ENCODE results near the gene TUBB1.
"Not testable (repeated sequence)": the region's sequence is repeated elsewhere in the genome, so short reads cannot be mapped to it uniquely, and the experiment has no call there.

The TUBB1 gene

DNA sequence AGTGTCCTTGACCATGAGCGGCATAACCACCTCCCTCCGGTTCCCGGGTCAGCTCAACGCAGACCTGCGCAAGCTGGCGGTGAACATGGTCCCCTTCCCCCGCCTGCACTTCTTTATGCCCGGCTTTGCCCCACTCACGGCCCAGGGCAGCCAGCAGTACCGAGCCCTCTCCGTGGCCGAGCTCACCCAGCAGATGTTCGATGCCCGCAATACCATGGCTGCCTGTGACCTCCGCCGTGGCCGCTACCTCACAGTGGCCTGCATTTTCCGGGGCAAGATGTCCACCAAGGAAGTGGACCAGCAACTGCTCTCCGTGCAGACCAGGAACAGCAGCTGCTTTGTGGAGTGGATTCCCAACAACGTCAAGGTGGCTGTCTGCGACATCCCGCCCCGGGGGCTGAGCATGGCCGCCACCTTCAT is 4.9 kb downstream of the TUBB1 start:
- DNase-seq: no peak

- no peak for DNase-seq
Measured at GRCh38 chr20:59025086-59025485, 5.9 kb downstream of the TUBB1 start.

DNA sequence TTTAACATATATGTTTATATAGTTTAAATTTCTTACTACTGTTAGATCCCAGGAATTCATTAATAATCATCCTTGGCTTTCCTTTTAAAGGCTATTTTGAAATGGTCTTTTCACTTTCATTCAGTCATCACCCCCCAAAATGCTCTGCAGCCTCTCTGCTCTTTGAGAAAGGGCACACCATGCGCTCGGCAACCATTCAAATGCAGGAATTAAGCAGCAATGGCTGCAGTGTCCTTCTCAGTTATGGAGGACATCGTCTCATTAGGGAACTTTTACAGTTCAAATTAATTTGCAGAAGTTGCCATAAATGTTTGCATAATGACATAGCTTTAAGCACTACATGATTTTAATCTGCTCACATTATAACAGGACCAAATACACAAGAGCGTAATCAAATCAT is 6.3 kb downstream of the TUBB1 start:
- DNase-seq: no peak

DNA sequence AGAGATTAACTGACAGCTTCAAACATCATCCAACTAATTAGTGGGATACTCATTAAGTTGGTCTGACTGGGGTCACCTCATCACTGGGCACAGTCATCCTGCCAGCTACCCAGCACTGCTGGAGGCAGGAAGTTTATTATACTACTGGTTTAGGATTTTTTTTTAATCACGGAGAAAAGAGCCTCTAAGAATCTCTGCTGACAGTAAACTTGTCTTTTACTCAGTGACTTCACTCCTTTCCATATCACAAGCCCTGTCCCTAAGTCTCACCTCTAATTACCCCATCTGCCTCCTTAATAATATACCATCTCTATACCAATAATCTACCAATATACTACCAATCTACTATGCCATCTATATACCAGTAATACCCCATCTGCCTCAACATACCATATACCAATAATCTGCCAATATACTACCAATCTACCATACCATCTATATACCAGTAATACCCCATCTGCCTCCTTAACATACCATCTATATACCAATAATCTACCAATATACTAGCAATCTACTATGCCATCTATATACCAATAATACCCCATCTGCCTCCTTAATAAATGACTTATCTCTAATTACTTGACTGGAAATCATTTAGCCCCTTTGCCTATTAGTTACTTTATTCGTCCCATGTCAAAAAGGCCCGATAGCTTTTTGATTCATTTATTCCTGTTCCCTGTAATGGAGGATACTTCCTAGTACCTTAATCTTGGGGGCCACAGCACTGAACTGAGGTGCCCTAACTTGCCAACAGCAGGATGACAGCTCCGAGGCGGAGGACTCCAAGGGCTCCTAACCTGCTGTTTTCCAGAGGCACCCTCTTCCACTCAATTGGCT is 7.9 kb downstream of the TUBB1 start:
- no peak for DNase-seq

DNA sequence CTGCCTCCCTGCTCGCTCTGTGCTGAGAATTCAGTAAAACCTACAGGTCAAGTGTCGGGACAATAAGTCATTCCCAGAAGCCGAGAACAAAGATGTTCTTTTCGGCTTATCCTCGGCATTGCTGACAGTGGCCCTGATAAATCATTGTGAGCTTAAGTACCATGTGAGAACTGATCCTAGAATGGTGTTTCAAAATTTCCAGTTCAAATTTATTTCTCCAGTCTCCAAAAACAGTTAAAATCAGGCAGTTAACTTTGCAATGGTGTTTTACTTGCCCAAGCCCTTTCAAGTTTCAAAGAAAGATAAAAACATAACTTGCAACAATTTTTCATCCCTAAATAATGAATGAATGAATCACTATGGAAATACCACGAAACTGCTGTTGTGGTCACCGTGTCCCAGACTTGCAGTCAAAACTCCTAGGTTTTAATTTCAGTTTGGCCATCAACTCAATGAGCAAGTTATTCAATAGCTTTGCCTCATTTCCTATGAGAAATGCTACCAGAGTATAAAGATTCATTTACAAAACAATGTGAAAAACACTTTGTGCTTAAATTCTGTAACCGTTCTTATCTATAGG is 8.6 kb downstream of the TUBB1 start:
- DNase-seq: no peak

DNA sequence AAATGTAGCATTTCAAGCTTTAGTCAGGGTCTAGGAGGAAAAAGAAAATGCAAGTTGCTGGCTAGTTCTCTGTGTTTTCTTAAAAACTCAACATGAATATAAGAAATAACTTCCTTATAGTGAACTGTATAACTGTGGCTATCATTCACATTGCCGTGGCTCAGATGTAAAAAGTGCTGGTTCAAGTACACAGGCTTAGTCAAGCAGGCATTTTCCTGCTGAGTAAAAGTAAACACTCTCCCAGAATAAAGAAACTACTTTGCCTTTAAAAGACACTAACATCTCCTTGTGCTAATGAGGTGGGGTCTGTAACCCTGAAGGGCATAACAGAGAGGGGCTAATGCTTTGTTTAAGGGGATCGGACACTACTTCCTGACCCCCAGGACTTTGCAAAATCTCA is 9.6 kb downstream of the TUBB1 start:
- DNase-seq: no peak

- no peak for DNase-seq
Measured at GRCh38 chr20:59030911-59031563, 11.8 kb downstream of the TUBB1 start.

DNA sequence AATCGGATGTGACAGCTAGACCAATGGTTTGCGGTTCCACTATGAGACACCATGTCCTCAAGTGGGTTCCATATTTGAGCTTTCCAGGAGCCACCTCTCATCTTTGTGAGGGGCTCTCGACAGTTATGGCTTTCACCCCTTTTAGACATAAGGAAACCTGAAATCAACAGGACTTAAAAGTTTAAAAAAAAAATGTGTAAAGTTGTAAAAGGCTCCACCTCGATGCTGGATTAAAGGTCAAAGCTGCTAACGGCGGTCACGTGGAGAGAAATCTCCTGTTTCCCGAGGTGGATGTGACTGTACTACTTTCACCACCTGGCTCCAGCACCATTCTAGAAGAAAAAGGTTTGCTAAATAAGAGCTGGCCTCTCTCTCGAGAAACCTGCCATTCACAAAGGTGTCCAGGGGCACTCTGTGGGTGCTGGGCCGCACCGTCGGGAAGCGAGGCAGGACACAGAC is 12.4 kb downstream of the TUBB1 start:
- DNase-seq: peak in 1 of 5 donors; percentile 35

DNA sequence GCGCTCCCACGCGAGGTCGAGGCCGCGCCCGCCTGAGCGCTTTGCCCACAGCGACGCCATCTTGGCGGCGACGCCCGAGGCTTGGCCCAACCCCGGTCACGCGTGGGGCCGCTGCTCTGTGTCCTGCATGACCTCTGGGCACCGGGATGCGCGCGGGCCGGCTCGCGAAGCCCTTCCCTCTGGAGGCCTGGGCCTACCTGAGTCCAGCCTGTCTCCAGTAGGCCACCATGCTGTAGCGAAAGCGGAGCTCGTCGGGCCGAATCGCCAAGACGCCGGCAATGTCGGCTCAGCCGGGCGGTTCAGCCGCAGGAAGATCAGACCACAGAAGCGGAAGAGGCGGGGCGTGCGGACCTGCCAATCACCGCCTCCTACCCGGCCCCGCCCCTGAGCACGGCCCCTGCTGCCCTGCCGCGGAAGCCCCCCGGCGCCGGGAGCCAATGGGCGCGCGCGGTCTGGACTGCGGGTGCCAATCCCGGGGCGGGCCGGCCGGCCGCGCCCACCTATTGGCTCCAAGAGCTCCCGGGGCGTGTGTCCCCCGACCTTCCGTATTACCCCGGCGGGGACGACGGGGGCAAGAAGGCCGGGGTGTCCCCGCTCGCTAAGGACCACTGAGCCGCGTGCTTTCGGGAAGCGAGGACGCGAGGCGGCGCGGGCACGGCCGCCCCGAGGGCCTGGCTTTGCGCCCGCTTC is 12.9 kb downstream of the TUBB1 start, which contains the start of gene ATP5F1E:
Gene ATP5F1E, minus strand, starts transcription at position 313 of the 690 bp plus-strand sequence. Its CDS starts 84 bp downstream, at position 229.
- peak; percentile 94 to 99 (median 96) for DNase-seq

- no peak for DNase-seq
Measured at GRCh38 chr20:59032713-59033059, 13.5 kb downstream of the TUBB1 start.

DNA sequence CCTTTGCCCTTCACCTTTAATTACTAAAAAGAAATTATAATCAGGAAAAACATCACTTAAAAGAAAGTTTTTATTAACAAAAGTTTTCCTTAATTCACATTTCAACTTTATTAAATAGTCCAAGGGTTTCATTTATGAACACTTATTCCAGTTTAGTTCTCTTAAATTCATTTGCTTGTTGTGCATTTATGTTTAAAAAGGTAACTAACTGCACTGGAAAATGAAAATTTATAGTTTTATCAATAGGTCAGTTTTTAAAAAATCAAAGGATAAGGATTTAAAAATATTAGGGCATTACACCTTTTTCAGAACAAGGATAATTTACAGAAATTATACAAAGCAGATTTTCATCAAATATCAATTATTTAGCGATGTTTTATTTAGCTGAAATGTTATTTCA is 13.9 kb downstream of the TUBB1 start:
- DNase-seq: no peak

GRCh38 chr20:59033616-59034165 is 14.5 kb downstream of the TUBB1 start:
- no peak for DNase-seq

DNA sequence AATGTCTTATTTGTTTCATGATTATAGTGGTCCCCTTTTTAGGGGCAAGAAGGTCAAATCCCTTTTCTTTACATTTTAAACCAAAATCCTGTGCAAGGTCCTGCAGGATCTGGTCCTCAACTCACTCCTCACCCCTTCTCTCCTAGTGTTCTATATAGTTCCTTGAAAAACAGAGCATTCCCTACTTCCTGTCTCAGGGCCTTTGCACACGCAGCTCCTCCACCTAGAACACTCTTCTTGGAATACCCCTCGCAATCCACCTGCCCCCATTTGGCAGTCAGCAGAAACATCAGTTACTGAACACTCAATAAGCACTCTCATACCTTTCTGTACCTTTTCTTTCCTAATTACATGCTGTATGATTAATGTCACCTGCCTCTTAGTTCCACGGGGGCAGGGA is 16.2 kb downstream of the TUBB1 start:
- no peak for DNase-seq

- DNase-seq: no peak
Measured at GRCh38 chr20:59037386-59037785, 18.2 kb downstream of the TUBB1 start.

GRCh38 chr20:59039233-59039632 is 20.0 kb downstream of the TUBB1 start:
- DNase-seq: no peak

DNA sequence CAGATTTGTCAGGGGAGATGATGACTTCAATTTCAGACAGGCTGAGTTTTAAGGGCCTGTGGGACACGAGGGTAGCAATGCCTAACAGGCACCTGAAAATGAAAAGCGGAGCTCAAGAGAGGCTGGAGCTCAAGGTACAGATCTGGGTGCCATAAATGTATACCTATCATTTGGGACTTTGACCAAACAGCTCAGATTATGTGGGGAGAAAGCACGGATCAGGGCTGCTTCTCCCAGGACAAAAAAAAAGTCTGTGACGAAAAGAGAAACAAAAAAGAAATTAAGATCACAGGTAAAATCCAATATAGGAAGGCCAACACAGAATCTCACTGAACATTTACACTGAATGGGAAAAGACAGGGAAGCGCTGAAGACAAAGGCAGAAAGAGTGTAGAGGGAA is 21.4 kb downstream of the TUBB1 start:
- DNase-seq: no peak

DNA sequence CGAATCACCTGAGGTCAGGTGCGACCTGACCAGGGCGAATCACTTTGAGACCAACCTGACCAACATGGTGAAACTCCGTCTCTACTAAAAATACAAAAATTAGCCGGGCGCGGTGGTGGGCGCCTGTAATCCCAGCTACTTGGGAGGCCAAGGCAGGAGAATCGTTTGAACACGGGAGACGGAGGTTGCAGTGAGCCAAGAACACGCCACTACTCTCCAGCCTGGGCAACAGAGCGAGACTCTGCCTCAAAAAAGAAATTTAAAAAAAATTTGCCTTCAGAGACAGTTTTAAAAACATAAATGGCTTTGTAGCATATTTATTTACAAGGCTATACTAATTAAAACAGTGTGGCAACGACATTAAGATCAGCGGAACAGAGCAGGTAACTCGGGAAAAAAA is 22.3 kb downstream of the TUBB1 start:
- not testable (repeated sequence) for DNase-seq

DNA sequence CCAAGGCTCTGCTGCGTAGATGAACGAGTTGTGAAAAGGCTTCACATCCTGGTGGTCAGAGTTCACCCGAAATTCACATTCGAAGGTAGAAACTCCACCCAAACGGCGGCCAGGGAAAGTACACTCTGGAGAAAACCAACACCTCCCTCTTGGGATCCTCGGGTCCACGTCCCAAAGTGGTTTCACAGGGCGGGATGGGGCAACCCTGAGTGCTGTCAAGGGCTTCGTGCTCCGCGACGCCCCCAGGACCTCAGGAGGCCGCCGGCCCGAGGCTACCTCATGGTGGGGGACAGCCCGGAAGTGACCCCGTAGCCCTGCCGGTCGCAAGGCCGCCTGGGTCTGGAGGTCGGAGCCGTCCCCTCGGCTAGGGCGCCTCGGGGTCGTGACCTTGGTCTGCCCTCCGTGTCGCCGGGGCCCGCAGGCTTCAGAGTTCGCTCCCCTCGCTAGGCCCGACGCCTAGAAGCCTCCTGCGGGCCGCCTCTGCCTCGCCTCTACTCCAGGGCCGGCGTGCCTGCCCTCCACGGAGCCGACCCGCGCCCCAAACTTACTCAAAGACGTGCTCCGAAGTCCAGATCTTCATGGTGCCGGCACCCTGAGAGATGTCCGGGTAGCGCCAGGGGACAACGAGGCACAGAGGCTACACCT is 23.0 kb downstream of the TUBB1 start, which contains the start of gene PRELID3B:
Gene PRELID3B, minus strand, starts transcription at position 636 of the 645 bp plus-strand sequence. Its CDS starts 56 bp downstream, at position 580.
- peak in 2 of 5 donors; percentile 17 to 22 for DNase-seq

GRCh38 chr20:59042796-59043631 is 23.8 kb downstream of the TUBB1 start:
- DNase-seq: peak; percentile 88 to 95 (median 91)

- no peak for DNase-seq
Measured at GRCh38 chr20:59043698-59044097, 24.5 kb downstream of the TUBB1 start.

GRCh38 chr20:59044295-59044694 is 25.1 kb downstream of the TUBB1 start:
- no peak for DNase-seq
